HL-60 (cell line): Measurements from ENCODE around the gene AFG3L2.

Experiments
- CTCF ChIP-seq: IDR thresholded peaks from one replicate; pipeline ENCODE4 v1.5.1; 2011; ENCODE audit warnings: low read length, control low read depth, inconsistent platforms; ENCODE audit not compliant: insufficient read depth
- POLR2AphosphoS5 ChIP-seq: IDR thresholded peaks from 2 replicates; pipeline ENCODE4 v1.6.1; 2012; ENCODE audit warnings: low read depth
- REST ChIP-seq: IDR thresholded peaks from 2 replicates; pipeline ENCODE4 v1.6.1; 2012; ENCODE audit warnings: low read depth; ENCODE audit not compliant: insufficient replicate concordance

DNA sequence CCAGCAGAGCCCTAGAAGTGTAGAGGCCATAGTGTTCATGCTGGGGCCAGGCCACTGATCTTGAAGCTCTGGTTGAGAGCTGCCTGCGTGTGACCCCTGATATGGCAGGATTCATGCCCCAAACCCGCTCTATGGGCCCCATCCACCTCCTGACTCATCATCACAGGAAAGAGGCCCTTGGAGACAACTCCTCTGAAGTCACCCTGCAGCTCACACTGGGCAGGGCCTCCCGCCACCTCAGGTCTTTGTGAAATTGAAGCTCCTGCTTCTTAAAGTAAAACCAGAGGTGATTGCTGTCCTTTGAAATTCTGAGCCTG is 81.0 kb downstream of the AFG3L2 start:
- TF ChIP-seq POLR2AphosphoS5: no peak
- no peak for TF ChIP-seq CTCF
- TF ChIP-seq REST: no peak
